ENCODE measurements around the gene SLPI.

The SLPI gene

GRCh38 chr20:45218636-45219035 lies 35.7 kb downstream of the SLPI start:
- no peak for TF ChIP-seq REST (IDR thresholded peaks at IDR 0.05; ENCODE audit: low read depth)
- no peak for TF ChIP-seq ZBTB7A (IDR thresholded peaks at IDR 0.05; ENCODE audit: low read depth)
- no peak for TF ChIP-seq USF1 (IDR thresholded peaks at IDR 0.05)

GRCh38 chr20:45218124-45218523 lies 36.2 kb downstream of the SLPI start:
- TF ChIP-seq CEBPB (IDR thresholded peaks at IDR 0.05) (no peak), YY1 (IDR thresholded peaks at IDR 0.05; ENCODE audit: low read depth) (no peak), TEAD4 (IDR thresholded peaks at IDR 0.05) (no peak), NFIC (IDR thresholded peaks at IDR 0.05) (no peak)

- TF ChIP-seq CREB1 (IDR thresholded peaks at IDR 0.05; ENCODE audit: low read depth) (no peak), REST (IDR thresholded peaks at IDR 0.05; ENCODE audit: low read depth) (no peak), TCF12 (IDR thresholded peaks at IDR 0.05; ENCODE audit: low read depth) (no peak), TAF1 (IDR thresholded peaks at IDR 0.05; ENCODE audit: low read depth) (no peak), CEBPB (IDR thresholded peaks at IDR 0.05) (no peak), USF1 (IDR thresholded peaks at IDR 0.05) (no peak)
These were observed 41.5 kb downstream of the SLPI start for GRCh38 chr20:45212836-45213235.

GRCh38 chr20:45211569-45212474 lies 42.5 kb downstream of the SLPI start:
- TF ChIP-seq CEBPB (IDR thresholded peaks at IDR 0.05): no peak

- TF ChIP-seq CEBPB (IDR thresholded peaks at IDR 0.05) (no peak), RAD21 (IDR thresholded peaks at IDR 0.05; ENCODE audit: low read depth) (no peak), TCF12 (IDR thresholded peaks at IDR 0.05; ENCODE audit: low read depth) (no peak), TEAD4 (IDR thresholded peaks at IDR 0.05) (no peak), EP300 (IDR thresholded peaks at IDR 0.05; ENCODE audit: borderline replicate concordance) (no peak), TAF1 (IDR thresholded peaks at IDR 0.05; ENCODE audit: low read depth) (no peak), YY1 (IDR thresholded peaks at IDR 0.05; ENCODE audit: low read depth) (no peak), NFIC (IDR thresholded peaks at IDR 0.05) (no peak), EGR1 (IDR thresholded peaks at IDR 0.05) (no peak), MAX (IDR thresholded peaks at IDR 0.05) (no peak), FOXM1 (IDR thresholded peaks at IDR 0.05; ENCODE audit: borderline replicate concordance, low read depth) (no peak), USF1 (IDR thresholded peaks at IDR 0.05) (no peak), REST (IDR thresholded peaks at IDR 0.05; ENCODE audit: low read depth) (no peak)
These were observed 44.4 kb downstream of the SLPI start for GRCh38 chr20:45209924-45210323.

Data from Ishikawa (cell line).